K562 (cell line): ENCODE data around the gene ITM2B. TPM values are rescaled to one million over a fixed set of nuclear protein-coding genes. Genes with fewer than 3 reads are reported as not detected.

Experiments
- ATAC-seq: fragments of 200-7000 bp; cut with Tn5 transposase; 3 replicates; pipeline ENCODE4 v1.9.1; 2020; ENCODE audit warnings: moderate library complexity
- BruUV-seq: library from RNA; stranded (reverse); fragments of 400-500 nt; replicated peaks from 2 replicates; lab custom pipeline; 2021; lab: Mats Ljungman, UMichigan
- CTCF ChIA-PET: fragments of 300-600 bp; formaldehyde crosslinking; extraction: SDS; loops from one replicate; lab custom pipeline; 2021; ENCODE audit warnings: low intra/inter-chr PET ratio; lab: Yijun Ruan, JAX
- POLR2A ChIA-PET: fragments of 300-600, 350-650 bp; sonication (Branson Sonifier 250); formaldehyde crosslinking; extraction: SDS; loops from one replicate; lab custom pipeline; 2021; ENCODE audit warnings: antibody characterized with exemption, inconsistent platforms; lab: Yijun Ruan, JAX
- DNase-seq, 4 experiments: peaks; one replicate each; pipeline versions ENCODE4 v3.0.0 to v3.0.0-alpha.2; 2011 to 2018; ENCODE audit warnings: low spot score in 3 of 4, mixed read lengths in 3 of 4; ENCODE audit errors: extremely low read depth in 1 of 4
- FAIRE-seq: peaks from 2 replicates; lab custom pipeline; 2011; peaks lifted over from hg19 to GRCh38; lab: Jason Lieb, UNC
- H2AFZ ChIP-seq: 2 replicates; pipeline ENCODE4 v1.6.0; 2011; ENCODE audit warnings: low read depth, low read length, control low read depth, inconsistent platforms
- H3K27ac ChIP-seq: fragments of 200-600 bp; 3 replicates; pipeline ENCODE4 v1.8.0; 2011; ENCODE audit warnings: low read depth, mild to moderate bottlenecking, control low read depth, inconsistent platforms, low read length, moderate library complexity, mixed read lengths; ENCODE audit errors: extremely low read depth
- H3K27me3 ChIP-seq, 2 experiments: fragments of 300-600 bp in 1 of 2; 2 replicates in 1 of 2; 3 replicates in 1 of 2; pipeline versions ENCODE4 v1.6.0 to v1.8.0; 2011; ENCODE audit warnings: inconsistent platforms in 2 of 2, low read length in 2 of 2, mild to moderate bottlenecking in 1 of 2, mixed read lengths in 1 of 2, moderate library complexity in 1 of 2; ENCODE audit not compliant: control insufficient read depth in 2 of 2, insufficient read depth in 2 of 2
- H3K36me3 ChIP-seq: fragments of 300-600 bp; 3 replicates; pipeline ENCODE4 v1.8.0; 2011; ENCODE audit warnings: mild to moderate bottlenecking, low read length, inconsistent platforms; ENCODE audit not compliant: control insufficient read depth, insufficient read depth
- H3K4me1 ChIP-seq, 2 experiments: fragments of 200-600 bp in 1 of 2; replicated peaks in 1 of 2; 2 replicates in 1 of 2; 3 replicates in 1 of 2; pipeline versions ENCODE4 v1.5.1 to v1.8.0; 2011; ENCODE audit warnings: inconsistent platforms in 2 of 2, low read length in 2 of 2, mild to moderate bottlenecking in 1 of 2, mixed read lengths in 1 of 2, moderate library complexity in 1 of 2; ENCODE audit not compliant: control insufficient read depth in 2 of 2, insufficient read depth in 2 of 2
- H3K4me2 ChIP-seq: 2 replicates; pipeline ENCODE4 v1.6.1; 2011; ENCODE audit warnings: low read length, control low read depth, inconsistent platforms, mixed read lengths; ENCODE audit not compliant: insufficient read depth
- H3K4me3 ChIP-seq: fragments of 200-600 bp; sonication (generic), shearing (Covaris generic); 2 replicates; pipeline ENCODE4 v1.5.1; 2016; ENCODE audit warnings: control low read depth, inconsistent platforms
- H3K79me2 ChIP-seq: fragments of 200-600 bp; 3 replicates; pipeline ENCODE4 v1.8.0; 2011; ENCODE audit warnings: low read length, inconsistent platforms; ENCODE audit not compliant: control insufficient read depth, insufficient read depth
- H3K9ac ChIP-seq, 2 experiments: 2 replicates each; pipeline versions ENCODE4 v1.6.0 to v1.6.1; 2011; ENCODE audit warnings: low read depth in 2 of 2, low read length in 2 of 2, control low read depth in 1 of 2, inconsistent platforms in 1 of 2, mild to moderate bottlenecking in 1 of 2, mixed read lengths in 1 of 2; ENCODE audit not compliant: insufficient read depth in 1 of 2
- H3K9me1 ChIP-seq: one replicate; pipeline ENCODE4 v1.6.0; 2011; ENCODE audit warnings: inconsistent platforms, mild to moderate bottlenecking, low read length, moderate library complexity; ENCODE audit not compliant: control insufficient read depth, insufficient read depth
- H3K9me3 ChIP-seq: replicated peaks from 2 replicates; pipeline ENCODE4 v1.5.1; 2011; ENCODE audit warnings: low read depth, low read length, inconsistent platforms; ENCODE audit not compliant: control insufficient read depth, insufficient read depth
- H4K20me1 ChIP-seq: replicated peaks from 2 replicates; pipeline ENCODE4 v1.6.1; 2011; ENCODE audit warnings: low read length, inconsistent platforms, mixed read lengths; ENCODE audit not compliant: control insufficient read depth, insufficient read depth
- ARID2 ChIP-seq: fragments of 450-650 bp; IDR thresholded peaks from 2 replicates; pipeline ENCODE4 v1.6.1; 2017; ENCODE audit warnings: antibody characterized with exemption, mild to moderate bottlenecking
- HDAC3 ChIP-seq: fragments of 450-650 bp; IDR thresholded peaks from 2 replicates; pipeline ENCODE4 v1.6.1; 2018; ENCODE audit warnings: borderline replicate concordance, mild to moderate bottlenecking, moderate library complexity; ENCODE audit not compliant: partially characterized antibody
- POLR2AphosphoS2 ChIP-seq: IDR thresholded peaks from 2 replicates; pipeline ENCODE4 v1.6.1; 2012; ENCODE audit warnings: low read length, improper control_type of control experiment
- SMAD2 ChIP-seq: fragments of 150-350 bp; IDR thresholded peaks from 2 replicates; pipeline ENCODE4 v1.6.1; 2014; ENCODE audit warnings: low read depth, mild to moderate bottlenecking, low read length
- TARDBP ChIP-seq: fragments of 450-650 bp; IDR thresholded peaks from 2 replicates; pipeline ENCODE4 v1.6.1; 2016
- TEAD4 ChIP-seq, 2 experiments: sonication (generic) in 1 of 2; formaldehyde crosslinking in 1 of 2; IDR thresholded peaks; 2 replicates each; pipeline versions ENCODE4 v1.6.1 to v1.8.0; 2012 to 2022; ENCODE audit warnings: borderline replicate concordance in 1 of 2, inconsistent platforms in 1 of 2, low read length in 1 of 2, mild to moderate bottlenecking in 1 of 2, missing genetic modification reagents in 1 of 2
- TGIF2 ChIP-seq: sonication (generic); formaldehyde crosslinking; IDR thresholded peaks from 2 replicates; pipeline ENCODE4 v1.8.1; 2022; ENCODE audit warnings: mild to moderate bottlenecking, missing genetic modification reagents, moderate library complexity
- ZNF184 ChIP-seq: sonication (generic); formaldehyde crosslinking; IDR thresholded peaks from 2 replicates; pipeline ENCODE4 v1.5.0; 2020; ENCODE audit warnings: missing genetic modification reagents
- ZNF589 ChIP-seq: fragments of 200-800 bp; sonication (Bioruptor generic); IDR thresholded peaks from 2 replicates; pipeline ENCODE4 v1.6.1; 2016; ENCODE audit warnings: low read depth, missing genetic modification characterization, missing compliant biosample characterization
- WGBS: fragments of 100-300 bp; shearing (Covaris generic); methylation state at CpG from one replicate; pipeline ENCODE4 v1.1.6; 2016; ENCODE audit warnings: low coverage, mixed read lengths; ENCODE audit not compliant: insufficient coverage; ENCODE audit errors: missing lambda C conversion rate; 5-methylcytosine and 5-hydroxymethylcytosine counted together
- in situ Hi-C: fragments of 300-500 bp; cut with MboI; formaldehyde crosslinking; loops from 4 replicates; pipeline ENCODE4 v1.15.0; 2018; ENCODE audit warnings: inconsistent platforms, mixed read lengths
- intact Hi-C: fragments of 100-400 bp; cut with micrococcal nuclease; formaldehyde crosslinking; loops from 2 replicates; pipeline ENCODE4 v1.14.2; 2022
- polyA plus RNA-seq, 8 experiments: library from polyadenylated mRNA; depleted of rRNA in 4 of 8; stranded (reverse) in 5 of 8; unstranded in 3 of 8; fragments of >200 nt; fragmentation: Nextera tagmentation in 2 of 8; fragmentation: Illumina TruSeq in 1 of 8; extraction: Ambion mirVana in 2 of 8; extraction: Trizol in 1 of 8; gene quantifications; 2 replicates each; pipeline versions ENCODE4 v1.2.1 to v1.2.3, GENCODE V29; 2011 to 2014; ENCODE audit warnings: inconsistent platforms in 1 of 8, missing spikeins in 1 of 8
- total RNA-seq, 7 experiments: library from RNA; depleted of rRNA in 6 of 7; stranded (reverse); fragments of >200 nt in 6 of 7; fragmentation: Illumina TruSeq in 2 of 7; extraction: Trizol in 2 of 7; gene quantifications; 2 replicates each; pipeline versions ENCODE4 v1.2.1 to v1.2.3, GENCODE V29; 2011 to 2021; ENCODE audit warnings: low replicate concordance in 1 of 7
- TF ChIP-seq, protein P1 (sequence below): fragments of 450-650 bp; IDR thresholded peaks from 2 replicates; pipeline ENCODE4 v1.6.1; 2016; ENCODE audit warnings: mild to moderate bottlenecking
- TF ChIP-seq, protein P2 (sequence below), 2 experiments: fragments of 450-650 bp; IDR thresholded peaks; 2 replicates each; pipeline ENCODE4 v1.6.1; 2018; ENCODE audit warnings: mild to moderate bottlenecking in 2 of 2, low read depth in 1 of 2; ENCODE audit not compliant: partially characterized antibody in 2 of 2
- TF ChIP-seq, protein P3 (sequence below): fragments of 450-650 bp; formaldehyde crosslinking; IDR thresholded peaks from 2 replicates; pipeline ENCODE4 v1.4.0; 2020; ENCODE audit warnings: mild to moderate bottlenecking, moderate library complexity

Gene ITM2B
- total and polyA plus RNA-seq, 9 of the 15 experiments (the other 6 are each of a cell fraction or from before 2014, with no cell fraction given), result 22.0 to 83.8 (median 45.0) TPM

DNA sequence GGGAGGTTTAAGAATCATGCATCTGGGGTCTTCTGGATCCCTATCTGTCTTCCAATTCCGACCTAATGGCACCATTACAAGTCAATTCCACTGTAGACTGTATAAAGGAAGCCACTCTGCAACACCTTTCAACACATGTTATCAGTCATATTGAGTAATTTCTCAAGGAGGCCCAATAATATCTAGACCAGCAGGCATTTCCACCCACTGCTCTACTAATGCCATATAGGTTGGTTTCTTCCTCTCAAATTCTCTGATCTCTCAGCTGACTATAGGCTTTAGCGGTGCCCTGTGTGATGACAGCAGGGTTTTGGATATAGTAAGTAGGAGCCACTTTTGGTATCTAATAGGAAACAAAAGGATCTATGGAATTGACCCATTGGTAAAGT, 12.4 kb upstream of the ITM2B start:
- FAIRE-seq, result no peak
- Histone ChIP-seq H3K4me2 (no peak overlapping the region), H3K9me1 (no peaks in the 10 kb centered on the region), H3K4me1 (no peaks in the 10 kb centered on the region; a peak in 1 of 5 replicates), H3K27ac (no peak overlapping the region), H3K79me2 (no peaks in the 10 kb centered on the region), H2AFZ (no peak overlapping the region), H3K9ac (no peak overlapping the region), H4K20me1 (no peaks in the 10 kb centered on the region), H3K4me3 (no peak overlapping the region), H3K27me3 (no peaks in the 10 kb centered on the region), H3K9me3 (no peaks in the 10 kb centered on the region), H3K36me3 (no peaks in the 10 kb centered on the region)
- CTCF ChIA-PET, result no interaction called here
- BruUV-seq, result no TSS peak
- intact Hi-C loops (no loop called here), in situ Hi-C loops (no loop called here)
- POLR2A ChIA-PET, result no interaction called here
- no peak for ATAC-seq
- WGBS, result 10% methylated on average over 2 of the region's 2 CpGs
- DNase-seq, result no peak
- TF ChIP-seq SMAD2, result no peak
- TF ChIP-seq, protein P1, sequence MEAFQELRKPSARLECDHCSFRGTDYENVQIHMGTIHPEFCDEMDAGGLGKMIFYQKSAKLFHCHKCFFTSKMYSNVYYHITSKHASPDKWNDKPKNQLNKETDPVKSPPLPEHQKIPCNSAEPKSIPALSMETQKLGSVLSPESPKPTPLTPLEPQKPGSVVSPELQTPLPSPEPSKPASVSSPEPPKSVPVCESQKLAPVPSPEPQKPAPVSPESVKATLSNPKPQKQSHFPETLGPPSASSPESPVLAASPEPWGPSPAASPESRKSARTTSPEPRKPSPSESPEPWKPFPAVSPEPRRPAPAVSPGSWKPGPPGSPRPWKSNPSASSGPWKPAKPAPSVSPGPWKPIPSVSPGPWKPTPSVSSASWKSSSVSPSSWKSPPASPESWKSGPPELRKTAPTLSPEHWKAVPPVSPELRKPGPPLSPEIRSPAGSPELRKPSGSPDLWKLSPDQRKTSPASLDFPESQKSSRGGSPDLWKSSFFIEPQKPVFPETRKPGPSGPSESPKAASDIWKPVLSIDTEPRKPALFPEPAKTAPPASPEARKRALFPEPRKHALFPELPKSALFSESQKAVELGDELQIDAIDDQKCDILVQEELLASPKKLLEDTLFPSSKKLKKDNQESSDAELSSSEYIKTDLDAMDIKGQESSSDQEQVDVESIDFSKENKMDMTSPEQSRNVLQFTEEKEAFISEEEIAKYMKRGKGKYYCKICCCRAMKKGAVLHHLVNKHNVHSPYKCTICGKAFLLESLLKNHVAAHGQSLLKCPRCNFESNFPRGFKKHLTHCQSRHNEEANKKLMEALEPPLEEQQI, result no peak
- TF ChIP-seq, protein P2, sequence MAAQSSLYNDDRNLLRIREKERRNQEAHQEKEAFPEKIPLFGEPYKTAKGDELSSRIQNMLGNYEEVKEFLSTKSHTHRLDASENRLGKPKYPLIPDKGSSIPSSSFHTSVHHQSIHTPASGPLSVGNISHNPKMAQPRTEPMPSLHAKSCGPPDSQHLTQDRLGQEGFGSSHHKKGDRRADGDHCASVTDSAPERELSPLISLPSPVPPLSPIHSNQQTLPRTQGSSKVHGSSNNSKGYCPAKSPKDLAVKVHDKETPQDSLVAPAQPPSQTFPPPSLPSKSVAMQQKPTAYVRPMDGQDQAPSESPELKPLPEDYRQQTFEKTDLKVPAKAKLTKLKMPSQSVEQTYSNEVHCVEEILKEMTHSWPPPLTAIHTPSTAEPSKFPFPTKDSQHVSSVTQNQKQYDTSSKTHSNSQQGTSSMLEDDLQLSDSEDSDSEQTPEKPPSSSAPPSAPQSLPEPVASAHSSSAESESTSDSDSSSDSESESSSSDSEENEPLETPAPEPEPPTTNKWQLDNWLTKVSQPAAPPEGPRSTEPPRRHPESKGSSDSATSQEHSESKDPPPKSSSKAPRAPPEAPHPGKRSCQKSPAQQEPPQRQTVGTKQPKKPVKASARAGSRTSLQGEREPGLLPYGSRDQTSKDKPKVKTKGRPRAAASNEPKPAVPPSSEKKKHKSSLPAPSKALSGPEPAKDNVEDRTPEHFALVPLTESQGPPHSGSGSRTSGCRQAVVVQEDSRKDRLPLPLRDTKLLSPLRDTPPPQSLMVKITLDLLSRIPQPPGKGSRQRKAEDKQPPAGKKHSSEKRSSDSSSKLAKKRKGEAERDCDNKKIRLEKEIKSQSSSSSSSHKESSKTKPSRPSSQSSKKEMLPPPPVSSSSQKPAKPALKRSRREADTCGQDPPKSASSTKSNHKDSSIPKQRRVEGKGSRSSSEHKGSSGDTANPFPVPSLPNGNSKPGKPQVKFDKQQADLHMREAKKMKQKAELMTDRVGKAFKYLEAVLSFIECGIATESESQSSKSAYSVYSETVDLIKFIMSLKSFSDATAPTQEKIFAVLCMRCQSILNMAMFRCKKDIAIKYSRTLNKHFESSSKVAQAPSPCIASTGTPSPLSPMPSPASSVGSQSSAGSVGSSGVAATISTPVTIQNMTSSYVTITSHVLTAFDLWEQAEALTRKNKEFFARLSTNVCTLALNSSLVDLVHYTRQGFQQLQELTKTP (IDR thresholded peaks at IDR 0.05; ENCODE audit: low read depth in 1 of 2, partially characterized antibody in 2 of 2), result no peak
- TF ChIP-seq, protein P3, sequence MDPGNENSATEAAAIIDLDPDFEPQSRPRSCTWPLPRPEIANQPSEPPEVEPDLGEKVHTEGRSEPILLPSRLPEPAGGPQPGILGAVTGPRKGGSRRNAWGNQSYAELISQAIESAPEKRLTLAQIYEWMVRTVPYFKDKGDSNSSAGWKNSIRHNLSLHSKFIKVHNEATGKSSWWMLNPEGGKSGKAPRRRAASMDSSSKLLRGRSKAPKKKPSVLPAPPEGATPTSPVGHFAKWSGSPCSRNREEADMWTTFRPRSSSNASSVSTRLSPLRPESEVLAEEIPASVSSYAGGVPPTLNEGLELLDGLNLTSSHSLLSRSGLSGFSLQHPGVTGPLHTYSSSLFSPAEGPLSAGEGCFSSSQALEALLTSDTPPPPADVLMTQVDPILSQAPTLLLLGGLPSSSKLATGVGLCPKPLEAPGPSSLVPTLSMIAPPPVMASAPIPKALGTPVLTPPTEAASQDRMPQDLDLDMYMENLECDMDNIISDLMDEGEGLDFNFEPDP (CRISPR knock-in tag), result no peak
- TF ChIP-seq POLR2AphosphoS2, result no peak
- TF ChIP-seq ZNF589 (CRISPR knock-in tag), result no peak
- no peak for TF ChIP-seq ZNF184
- no peak for TF ChIP-seq TEAD4 (IDR thresholded peaks at IDR 0.05; ENCODE audit: low read length)
- TF ChIP-seq TEAD4 (CRISPR knock-in tag; IDR thresholded peaks at IDR 0.05; ENCODE audit: borderline replicate concordance), result no peak
- TF ChIP-seq ARID2, result no peak
- no peak for TF ChIP-seq HDAC3
- no peak for TF ChIP-seq TARDBP
- no peak for TF ChIP-seq TGIF2 (CRISPR knock-in tag)
